ENCODE data around the gene DCST2. TPM values are rescaled to one million over a fixed set of nuclear protein-coding genes. Genes with fewer than 3 reads are reported as not detected.

DCST2 gene
- total RNA-seq, 2 experiments from 2014 or later = 1.1 to 1.5 TPM

- Mint-ChIP-seq H3K36me3 (ENCODE audit: low read depth) (peaks cover 34% of the 10 kb centered on the region), H3K4me1 (ENCODE audit: low read depth) (peaks cover 65% of the 10 kb centered on the region)
- intact Hi-C loops (cut with micrococcal nuclease) = loop anchor here (1.0 to 2.0 kb wide), 8 partner anchors 8 to 68 kb away; partner anchors contain the start of genes ADAM15, CKS1B, FLAD1 and PYGO2
These were observed 16.3 kb downstream of the DCST2 start for GRCh38 chr1:155017041-155017945.

DNA sequence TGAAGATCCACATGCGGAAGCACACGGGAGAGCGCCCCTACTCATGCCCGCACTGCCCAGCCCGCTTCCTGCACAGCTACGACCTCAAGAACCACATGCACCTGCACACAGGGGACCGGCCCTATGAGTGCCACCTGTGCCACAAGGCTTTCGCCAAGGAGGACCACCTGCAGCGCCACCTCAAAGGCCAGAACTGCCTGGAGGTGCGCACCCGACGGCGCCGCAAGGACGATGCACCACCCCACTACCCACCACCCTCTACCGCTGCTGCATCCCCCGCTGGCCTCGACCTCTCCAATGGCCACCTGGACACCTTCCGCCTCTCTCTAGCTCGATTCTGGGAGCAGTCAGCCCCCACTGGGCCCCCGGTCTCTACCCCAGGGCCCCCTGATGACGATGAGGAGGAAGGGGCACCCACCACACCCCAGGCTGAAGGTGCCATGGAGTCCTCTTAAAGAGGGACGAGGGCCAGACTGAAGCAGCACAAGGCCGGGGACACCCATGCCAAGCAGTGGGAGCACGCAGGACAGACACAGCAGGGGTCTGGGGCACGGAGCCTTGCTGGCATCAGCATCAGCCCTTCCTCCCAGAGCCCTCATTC, 17.2 kb downstream of the DCST2 start:
- CTCF ChIA-PET = interaction anchor here (0.7 to 4.1 kb wide), 18 partner anchors 8 to 157 kb away, joined by 3 to 37 read pairs (median 4); partner anchors contain the start of genes ADAM15, FLAD1, KRTCAP2 and PMVK
- Mint-ChIP-seq H3K9me3 (no peaks in the 10 kb centered on the region), H3K4me3 (peak overlapping the region; percentile 40), H3K27me3 (ENCODE audit: low read depth) (no peaks in the 10 kb centered on the region), H3K4me1 (ENCODE audit: low read depth) (peaks cover 73% of the 10 kb centered on the region), H3K36me3 (ENCODE audit: low read depth) (peaks cover 36% of the 10 kb centered on the region), H3K27ac (peak overlapping the region; percentile 85)
- intact Hi-C loops (cut with micrococcal nuclease) = loop anchor here (2.0 kb wide), 2 partner anchors 34 to 68 kb away; partner anchors contain the start of gene ADAM15
- DNase-seq = peak; percentile 63

More at GRCh38 chr1:155017041-155017945, 16.3 kb downstream of the DCST2 start:
- no peaks in the 10 kb centered on the region for H3K27me3 Mint-ChIP-seq (ENCODE audit: low read depth)
- peak overlapping the region; percentile 56 for H3K4me3 Mint-ChIP-seq
- H3K27ac Mint-ChIP-seq = peak overlapping the region; percentile 85
- no peaks in the 10 kb centered on the region for H3K9me3 Mint-ChIP-seq
- CTCF ChIA-PET = interaction anchor here (0.6 to 4.1 kb wide), 24 partner anchors 9 to 156 kb away, joined by 3 to 37 read pairs (median 4); partner anchors contain the start of genes FLAD1, KRTCAP2, LENEP and PBXIP1
- DNase-seq = peak; percentile 94

DNA sequence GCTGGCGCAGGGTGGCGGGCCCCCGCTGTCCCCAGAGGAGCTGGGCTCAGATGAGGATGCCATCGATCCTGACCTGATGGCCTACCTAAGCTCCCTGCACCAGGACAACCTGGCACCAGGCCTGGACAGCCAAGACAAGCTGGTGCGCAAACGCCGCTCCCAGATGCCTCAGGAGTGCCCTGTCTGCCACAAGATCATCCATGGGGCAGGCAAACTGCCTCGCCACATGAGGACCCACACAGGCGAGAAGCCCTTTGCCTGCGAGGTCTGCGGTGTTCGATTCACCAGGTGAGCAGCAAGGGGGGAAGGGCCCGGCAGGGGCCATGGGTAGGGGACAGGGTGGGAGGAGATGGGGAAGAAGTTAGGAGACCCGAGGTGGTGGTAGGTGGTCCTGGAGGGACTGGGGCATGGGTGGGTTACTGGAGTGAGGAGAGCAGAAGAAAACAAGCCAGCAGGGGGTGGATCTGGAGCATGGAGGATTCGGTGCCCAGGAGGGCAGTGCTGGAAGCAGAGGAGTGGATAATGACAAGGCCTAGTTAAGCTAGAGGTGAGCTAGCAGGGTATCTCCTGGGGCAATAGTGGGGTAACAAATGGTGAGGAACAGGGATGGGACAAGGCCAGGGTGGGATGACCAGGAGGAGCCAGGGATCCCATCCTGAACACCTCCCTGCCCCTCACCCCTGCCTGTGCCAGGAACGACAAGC, 17.9 kb downstream of the DCST2 start:
- peak; percentile 18 for DNase-seq
- H3K36me3 Mint-ChIP-seq (ENCODE audit: low read depth) = peaks cover 41% of the 10 kb centered on the region
- H3K4me1 Mint-ChIP-seq (ENCODE audit: low read depth) = peaks cover 78% of the 10 kb centered on the region
- CTCF ChIA-PET = interaction anchor here (1.2 to 4.1 kb wide), 13 partner anchors 8 to 69 kb away, joined by 3 to 37 read pairs (median 4); partner anchors contain the start of genes ADAM15, FLAD1 and ZBTB7B
- intact Hi-C loops (cut with micrococcal nuclease) = loop anchor here (2.0 kb wide), 2 partner anchors 35 to 69 kb away; partner anchors contain the start of gene ADAM15
- peak overlapping the region; percentile 40 for H3K4me3 Mint-ChIP-seq
- H3K27me3 Mint-ChIP-seq (ENCODE audit: low read depth) = no peaks in the 10 kb centered on the region
- peak overlapping the region; percentile 85 for H3K27ac Mint-ChIP-seq
- H3K9me3 Mint-ChIP-seq = no peaks in the 10 kb centered on the region

GRCh38 chr1:155014709-155015508, 18.7 kb downstream of the DCST2 start:
- CTCF ChIA-PET = interaction anchor here (0.9 to 3.6 kb wide), 13 partner anchors 9 to 79 kb away, joined by 3 to 37 read pairs (median 4); partner anchors contain the start of genes ADAM15 and FLAD1
- DNase-seq = no peak
- intact Hi-C loops (cut with micrococcal nuclease) = no loop called here
- no peak overlapping the region for H3K4me3 Mint-ChIP-seq
- H3K27ac Mint-ChIP-seq = no peak overlapping the region
- H3K27me3 Mint-ChIP-seq (ENCODE audit: low read depth) = no peaks in the 10 kb centered on the region
- H3K36me3 Mint-ChIP-seq (ENCODE audit: low read depth) = peaks cover 47% of the 10 kb centered on the region
- no peaks in the 10 kb centered on the region for H3K9me3 Mint-ChIP-seq
- H3K4me1 Mint-ChIP-seq (ENCODE audit: low read depth) = peaks cover 80% of the 10 kb centered on the region

DNA sequence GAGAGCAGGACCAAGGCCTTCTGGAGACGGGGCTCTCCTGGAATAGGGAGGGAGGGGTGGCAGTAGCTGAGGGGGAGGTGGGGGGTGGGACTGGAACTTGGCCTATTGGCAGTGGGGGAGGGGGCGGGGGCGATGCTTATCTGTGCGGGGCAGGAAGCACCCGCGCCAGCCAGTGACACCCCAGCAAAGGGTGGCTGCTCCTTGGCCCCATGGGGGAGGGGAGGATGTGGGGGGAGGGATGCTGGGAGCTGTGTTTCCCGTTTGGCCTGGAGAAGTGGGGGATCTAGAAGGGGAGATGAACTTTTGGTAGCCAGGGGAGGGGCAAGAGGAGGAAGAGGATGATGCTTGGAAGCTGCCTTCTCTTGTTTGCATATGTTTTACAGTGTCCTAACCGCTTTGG, 19.9 kb downstream of the DCST2 start:
- H3K4me1 Mint-ChIP-seq (ENCODE audit: low read depth) = peaks cover 68% of the 10 kb centered on the region
- H3K9me3 Mint-ChIP-seq = no peaks in the 10 kb centered on the region
- H3K36me3 Mint-ChIP-seq (ENCODE audit: low read depth) = peaks cover 55% of the 10 kb centered on the region
- peak overlapping the region; percentile 42 for H3K4me3 Mint-ChIP-seq
- no peaks in the 10 kb centered on the region for H3K27me3 Mint-ChIP-seq (ENCODE audit: low read depth)
- peak; percentile 45 for DNase-seq
- intact Hi-C loops (cut with micrococcal nuclease) = no loop called here
- H3K27ac Mint-ChIP-seq = peak overlapping the region; percentile 89
- CTCF ChIA-PET = interaction anchor here (1.0 to 2.7 kb wide), 6 partner anchors 10 to 78 kb away, joined by 3 to 9 read pairs (median 4); partner anchors contain the start of gene FLAD1

GRCh38 chr1:155012776-155013602, 20.6 kb downstream of the DCST2 start:
- H3K4me3 Mint-ChIP-seq = peak overlapping the region; percentile 25
- DNase-seq = no peak
- H3K27me3 Mint-ChIP-seq (ENCODE audit: low read depth) = no peaks in the 10 kb centered on the region
- CTCF ChIA-PET = interaction anchor here (0.6 to 2.7 kb wide), 10 partner anchors 10 to 357 kb away, joined by 3 to 9 read pairs (median 3); partner anchors contain the start of gene PBXIP1
- intact Hi-C loops (cut with micrococcal nuclease) = no loop called here
- H3K27ac Mint-ChIP-seq = peak overlapping the region; percentile 89
- peaks cover 55% of the 10 kb centered on the region for H3K36me3 Mint-ChIP-seq (ENCODE audit: low read depth)
- no peaks in the 10 kb centered on the region for H3K9me3 Mint-ChIP-seq
- H3K4me1 Mint-ChIP-seq (ENCODE audit: low read depth) = peaks cover 66% of the 10 kb centered on the region

DNA sequence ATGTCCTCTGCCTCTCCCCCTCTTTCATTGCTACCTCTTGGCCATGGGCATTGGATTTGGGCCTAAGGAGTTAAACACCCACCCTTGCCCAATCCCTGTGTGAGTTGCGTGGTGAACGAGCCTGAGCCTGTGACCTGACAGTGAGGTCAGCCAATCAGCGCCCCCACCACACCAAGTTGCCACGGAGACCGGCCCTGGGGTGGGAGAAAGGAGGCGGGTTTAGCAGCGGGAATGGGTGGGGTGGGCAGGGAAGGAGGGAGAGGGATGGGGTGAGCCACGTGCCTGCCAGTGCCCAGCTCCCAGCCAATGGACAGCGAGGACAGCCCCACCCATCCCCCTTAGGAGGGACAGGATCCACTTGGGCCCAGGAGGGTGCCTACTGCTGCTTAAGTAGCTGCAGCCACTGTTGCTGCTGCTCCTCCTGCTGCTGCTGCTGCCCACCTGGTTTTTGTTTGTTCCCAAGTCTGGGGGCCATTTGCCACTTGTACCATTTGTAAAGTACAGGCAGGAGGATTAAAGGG, 21.5 kb downstream of the DCST2 start:
- Mint-ChIP-seq H3K27ac (peak overlapping the region; percentile 89), H3K9me3 (no peaks in the 10 kb centered on the region), H3K36me3 (ENCODE audit: low read depth) (peaks cover 55% of the 10 kb centered on the region), H3K4me3 (peak overlapping the region; percentile 97), H3K4me1 (ENCODE audit: low read depth) (peaks cover 68% of the 10 kb centered on the region), H3K27me3 (ENCODE audit: low read depth) (no peaks in the 10 kb centered on the region)
- CTCF ChIA-PET = interaction anchor here (0.8 to 2.7 kb wide), 6 partner anchors 9 to 73 kb away, joined by 3 to 9 read pairs (median 3); partner anchors contain the start of gene PBXIP1
- intact Hi-C loops (cut with micrococcal nuclease) = no loop called here
- DNase-seq = peak; percentile 71

DNA sequence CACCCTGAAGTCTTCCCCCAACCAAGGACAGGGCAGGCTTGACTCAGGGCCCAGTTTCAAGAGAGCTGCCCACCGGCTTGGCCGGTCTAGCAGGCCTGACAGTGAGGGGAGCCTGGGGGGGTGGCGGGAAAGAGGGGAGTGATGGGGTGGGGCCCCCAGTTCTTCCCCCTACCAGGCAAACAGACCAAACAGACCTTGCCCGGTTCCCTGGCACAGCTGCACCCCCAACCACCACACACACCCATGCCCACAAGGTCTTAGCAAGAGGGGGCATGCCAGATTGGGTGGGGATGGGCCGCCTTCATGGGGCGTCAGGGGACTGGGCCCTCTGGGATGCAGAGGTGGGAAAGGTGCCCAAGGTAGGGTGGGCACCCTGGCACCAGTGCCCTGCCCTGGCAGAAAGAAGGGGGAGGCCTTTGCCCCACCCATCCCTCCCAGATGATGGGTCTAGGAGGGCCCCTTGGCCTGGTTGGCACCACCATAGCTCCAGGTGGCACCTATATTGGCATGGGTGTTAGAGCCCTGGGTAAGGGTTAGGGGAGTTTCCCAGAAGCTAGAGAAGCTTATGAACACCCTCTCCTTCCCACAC, 22.1 kb downstream of the DCST2 start:
- H3K27me3 Mint-ChIP-seq (ENCODE audit: low read depth) = no peaks in the 10 kb centered on the region
- intact Hi-C loops (cut with micrococcal nuclease) = no loop called here
- peaks cover 73% of the 10 kb centered on the region for H3K4me1 Mint-ChIP-seq (ENCODE audit: low read depth)
- H3K4me3 Mint-ChIP-seq = peak overlapping the region; percentile 97
- CTCF ChIA-PET = interaction anchor here (0.9 to 2.6 kb wide), 2 partner anchors 8 to 12 kb away, joined by 3 to 13 read pairs; no protein-coding TSS in a partner anchor
- no peaks in the 10 kb centered on the region for H3K9me3 Mint-ChIP-seq
- DNase-seq = no peak
- peaks cover 52% of the 10 kb centered on the region for H3K36me3 Mint-ChIP-seq (ENCODE audit: low read depth)
- H3K27ac Mint-ChIP-seq = peak overlapping the region; percentile 98

DNA sequence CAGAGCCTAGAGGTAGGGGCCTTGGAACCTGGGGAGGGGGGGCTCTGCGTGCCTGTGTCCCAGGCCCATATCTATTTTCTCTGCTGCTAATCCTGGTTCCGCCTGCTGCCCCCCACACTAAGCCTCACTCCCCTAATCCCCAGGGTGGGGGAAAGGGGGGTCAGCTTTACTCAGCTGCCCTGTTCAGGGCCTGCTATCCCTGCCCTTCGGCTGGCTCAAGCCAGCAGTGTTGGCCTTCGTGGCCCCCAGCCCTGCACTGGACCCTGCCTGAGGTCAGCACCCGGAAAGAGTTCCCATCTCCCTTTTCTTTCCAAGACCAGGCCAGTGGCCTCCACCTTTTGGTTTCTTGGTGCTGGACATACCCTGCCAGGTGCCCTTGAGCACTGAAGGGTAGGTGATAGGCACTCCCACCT, 22.6 kb downstream of the DCST2 start:
- Mint-ChIP-seq H3K4me3 (peak overlapping the region; percentile 97), H3K27ac (peak overlapping the region; percentile 98), H3K27me3 (ENCODE audit: low read depth) (no peaks in the 10 kb centered on the region), H3K9me3 (no peaks in the 10 kb centered on the region), H3K4me1 (ENCODE audit: low read depth) (peaks cover 73% of the 10 kb centered on the region), H3K36me3 (ENCODE audit: low read depth) (peaks cover 47% of the 10 kb centered on the region)
- CTCF ChIA-PET = interaction anchor here (0.7 to 2.6 kb wide), 4 partner anchors 9 to 40 kb away, joined by 3 to 13 read pairs (median 4); no protein-coding TSS in a partner anchor
- DNase-seq = no peak
- intact Hi-C loops (cut with micrococcal nuclease) = no loop called here

Measured in activated naive CD4-positive, alpha-beta T cell treated with anti-CD3 and anti-CD28 coated beads for 36 hours (primary cell).